RWPE1 (cell line): ENCODE data around the gene DNAH2.
A peak's percentile ranks its signal among the peaks of the same experiment; 100 is the strongest.

Experiments used
- CTCF ChIA-PET: fragments of 350-600 bp; sonication (Branson Sonifier 250); formaldehyde crosslinking; extraction: SDS; loops from one replicate; lab custom pipeline; 2021; lab: Yijun Ruan, JAX
- POLR2A ChIA-PET: fragments of 400-600 bp; formaldehyde crosslinking; extraction: SDS; loops from one replicate; lab custom pipeline; 2020; ENCODE audit warnings: antibody characterized with exemption; ENCODE audit not compliant: low non-redundant PET; lab: Yijun Ruan, JAX
- DNase-seq: peaks from one replicate; pipeline ENCODE4 v3.0.0; 2012; ENCODE audit warnings: low spot score
- H3K27ac ChIP-seq: fragments of 450-650 bp; 2 replicates; pipeline ENCODE4 v1.5.1; 2017
- CTCF ChIP-seq: fragments of 450-650 bp; conservative IDR thresholded peaks from 2 replicates; pipeline ENCODE4 v1.5.1; 2017; ENCODE audit warnings: low read depth, mild to moderate bottlenecking

Gene DNAH2, protein sequence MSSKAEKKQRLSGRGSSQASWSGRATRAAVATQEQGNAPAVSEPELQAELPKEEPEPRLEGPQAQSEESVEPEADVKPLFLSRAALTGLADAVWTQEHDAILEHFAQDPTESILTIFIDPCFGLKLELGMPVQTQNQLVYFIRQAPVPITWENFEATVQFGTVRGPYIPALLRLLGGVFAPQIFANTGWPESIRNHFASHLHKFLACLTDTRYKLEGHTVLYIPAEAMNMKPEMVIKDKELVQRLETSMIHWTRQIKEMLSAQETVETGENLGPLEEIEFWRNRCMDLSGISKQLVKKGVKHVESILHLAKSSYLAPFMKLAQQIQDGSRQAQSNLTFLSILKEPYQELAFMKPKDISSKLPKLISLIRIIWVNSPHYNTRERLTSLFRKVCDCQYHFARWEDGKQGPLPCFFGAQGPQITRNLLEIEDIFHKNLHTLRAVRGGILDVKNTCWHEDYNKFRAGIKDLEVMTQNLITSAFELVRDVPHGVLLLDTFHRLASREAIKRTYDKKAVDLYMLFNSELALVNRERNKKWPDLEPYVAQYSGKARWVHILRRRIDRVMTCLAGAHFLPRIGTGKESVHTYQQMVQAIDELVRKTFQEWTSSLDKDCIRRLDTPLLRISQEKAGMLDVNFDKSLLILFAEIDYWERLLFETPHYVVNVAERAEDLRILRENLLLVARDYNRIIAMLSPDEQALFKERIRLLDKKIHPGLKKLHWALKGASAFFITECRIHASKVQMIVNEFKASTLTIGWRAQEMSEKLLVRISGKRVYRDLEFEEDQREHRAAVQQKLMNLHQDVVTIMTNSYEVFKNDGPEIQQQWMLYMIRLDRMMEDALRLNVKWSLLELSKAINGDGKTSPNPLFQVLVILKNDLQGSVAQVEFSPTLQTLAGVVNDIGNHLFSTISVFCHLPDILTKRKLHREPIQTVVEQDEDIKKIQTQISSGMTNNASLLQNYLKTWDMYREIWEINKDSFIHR (N-terminal part only)

DNA sequence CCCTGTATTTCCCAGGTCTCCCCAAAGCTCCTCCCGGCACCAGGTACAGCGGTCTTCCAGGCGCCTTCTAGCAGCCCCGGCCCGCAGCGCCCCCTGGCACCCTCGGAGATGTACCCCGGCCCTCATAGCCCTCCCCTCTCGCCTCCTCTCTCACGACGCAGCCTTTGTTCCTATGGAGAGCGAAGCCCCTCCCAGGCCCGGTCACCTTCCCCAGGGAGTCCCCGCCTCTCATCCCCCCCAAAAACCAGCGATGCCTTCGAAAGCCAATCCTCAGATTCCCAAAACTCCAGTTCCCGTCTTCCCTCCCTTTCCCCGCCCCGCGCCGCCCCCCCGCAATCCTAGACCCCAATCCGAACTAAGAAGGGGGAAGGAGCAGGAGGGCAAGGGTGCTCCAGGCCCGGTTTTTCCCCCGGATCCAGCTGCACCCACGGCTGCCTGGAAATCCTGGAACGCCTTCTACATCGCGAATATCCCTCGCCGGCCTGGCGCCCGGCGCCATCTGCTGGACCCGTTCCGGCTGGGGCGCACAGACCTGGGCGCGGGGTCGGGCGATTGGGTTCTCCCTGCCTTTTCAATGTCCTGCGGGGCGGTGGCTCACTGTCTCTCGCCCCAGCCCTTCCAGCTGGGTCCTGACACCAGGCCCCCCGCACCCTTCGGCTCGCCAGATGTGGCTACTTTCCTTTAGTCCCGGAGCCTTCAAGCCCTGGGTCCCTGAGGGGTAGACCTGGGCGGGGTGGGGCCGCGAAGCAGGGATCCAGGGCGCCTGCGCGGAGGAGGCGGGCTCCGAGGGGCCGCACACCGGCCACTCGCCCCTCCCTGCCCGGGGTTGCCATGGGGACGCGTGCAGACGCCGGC is at the start of gene DNAH2:
DNAH2 (plus strand) TSS at position 844 of the 855 bp plus-strand sequence. CDS start 1,991 bp downstream, outside the sequence.
- TF ChIP-seq CTCF = peak; percentile 77
- H3K27ac ChIP-seq = peak within 1 kb of the TSS; percentile 79
- POLR2A ChIA-PET = interaction anchor here (0.5 kb wide), 1 partner anchor 14 kb away, joined by 7 read pairs; no protein-coding TSS in a partner anchor
- peak; percentile 77 for DNase-seq
- CTCF ChIA-PET = interaction anchor here (0.6 to 1.5 kb wide), 14 partner anchors 10 to 1367 kb away, joined by 3 to 6 read pairs (median 4); partner anchors contain the start of gene EFNB3

DNA sequence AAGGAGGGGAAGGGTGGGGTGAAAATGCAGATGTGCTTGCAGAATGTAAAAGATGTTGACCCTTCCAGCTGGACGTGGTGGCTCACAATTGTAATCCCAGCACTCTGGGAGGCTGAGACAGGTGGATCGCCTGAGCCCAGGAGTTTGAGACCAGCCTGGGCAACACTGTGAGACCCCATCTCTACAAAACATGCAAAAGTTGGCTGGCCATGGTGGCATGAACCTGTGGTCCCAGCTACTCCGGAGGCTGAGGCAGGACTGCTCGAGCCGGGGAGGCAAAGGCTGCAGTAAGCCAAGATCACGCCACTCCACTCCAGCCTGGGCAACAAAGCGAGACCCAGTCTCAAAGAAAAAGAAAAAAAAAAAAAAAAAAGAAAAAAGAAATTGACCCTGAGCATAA is 49.1 kb upstream of the DNAH2 start:
- no peak for TF ChIP-seq CTCF
- ChIA-PET CTCF (interaction anchor here (0.8 kb wide), 1 partner anchor 357 kb away, joined by 7 read pairs; no protein-coding TSS in a partner anchor), POLR2A (interaction anchor here (0.7 kb wide), 1 partner anchor 19 kb away, joined by 5 read pairs; the partner anchor contains the start of gene TP53)

DNA sequence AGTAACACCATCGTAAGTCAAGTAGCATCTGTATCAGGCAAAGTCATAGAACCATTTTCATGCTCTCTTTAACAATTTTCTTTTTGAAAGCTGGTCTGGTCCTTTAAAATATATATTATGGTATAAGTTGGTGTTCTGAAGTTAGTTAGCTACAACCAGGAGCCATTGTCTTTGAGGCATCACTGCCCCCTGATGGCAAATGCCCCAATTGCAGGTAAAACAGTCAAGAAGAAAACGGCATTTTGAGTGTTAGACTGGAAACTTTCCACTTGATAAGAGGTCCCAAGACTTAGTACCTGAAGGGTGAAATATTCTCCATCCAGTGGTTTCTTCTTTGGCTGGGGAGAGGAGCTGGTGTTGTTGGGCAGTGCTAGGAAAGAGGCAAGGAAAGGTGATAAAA is 44.3 kb upstream of the DNAH2 start:
- POLR2A ChIA-PET = no interaction called here
- no peak for TF ChIP-seq CTCF
- no peak for DNase-seq
- CTCF ChIA-PET = interaction anchor here (0.5 to 1.6 kb wide), 5 partner anchors 14 to 331 kb away, joined by 3 to 7 read pairs (median 3); partner anchors contain the start of genes TP53 and WRAP53
- no peak overlapping the region for H3K27ac ChIP-seq

More for the DNA sequence above, 49.1 kb upstream of the DNAH2 start:
- peak overlapping the region; percentile 39; the same call in 1 of the 2 replicates for H3K27ac ChIP-seq
- no peak for DNase-seq

DNA sequence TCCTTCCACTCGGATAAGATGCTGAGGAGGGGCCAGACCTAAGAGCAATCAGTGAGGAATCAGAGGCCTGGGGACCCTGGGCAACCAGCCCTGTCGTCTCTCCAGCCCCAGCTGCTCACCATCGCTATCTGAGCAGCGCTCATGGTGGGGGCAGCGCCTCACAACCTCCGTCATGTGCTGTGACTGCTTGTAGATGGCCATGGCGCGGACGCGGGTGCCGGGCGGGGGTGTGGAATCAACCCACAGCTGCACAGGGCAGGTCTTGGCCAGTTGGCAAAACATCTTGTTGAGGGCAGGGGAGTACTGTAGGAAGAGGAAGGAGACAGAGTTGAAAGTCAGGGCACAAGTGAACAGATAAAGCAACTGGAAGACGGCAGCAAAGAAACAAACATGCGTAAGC is 42.6 kb upstream of the DNAH2 start:
- H3K27ac ChIP-seq = no peak overlapping the region
- DNase-seq = no peak
- ChIA-PET CTCF (no interaction called here), POLR2A (no interaction called here)
- TF ChIP-seq CTCF = no peak

DNA sequence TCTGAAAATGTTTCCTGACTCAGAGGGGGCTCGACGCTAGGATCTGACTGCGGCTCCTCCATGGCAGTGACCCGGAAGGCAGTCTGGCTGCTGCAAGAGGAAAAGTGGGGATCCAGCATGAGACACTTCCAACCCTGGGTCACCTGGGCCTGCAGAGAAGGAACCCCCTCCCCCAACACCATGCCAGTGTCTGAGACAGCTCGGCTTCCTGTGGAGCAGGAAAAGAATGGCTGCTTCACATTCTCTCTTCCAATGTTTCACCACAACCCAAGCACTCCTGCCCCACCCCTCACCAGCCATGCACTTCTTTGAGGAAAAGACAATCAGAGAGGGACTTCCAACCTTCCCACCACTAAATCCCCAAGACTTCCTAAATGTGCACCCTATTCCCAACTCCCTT is 41.0 kb upstream of the DNAH2 start:
- CTCF ChIA-PET = no interaction called here
- 0 out of 2 replicates have a peak overlapping the region, but pooled peaks have one; percentile 12 for H3K27ac ChIP-seq
- POLR2A ChIA-PET = interaction anchor here (1.1 kb wide), 1 partner anchor 11 kb away, joined by 3 read pairs; the partner anchor contains the start of gene TP53
- no peak for DNase-seq
- TF ChIP-seq CTCF = no peak
